SHP77 (cell line): ENCODE measurements around the gene KLF9.
"Not testable (repeated sequence)": the region's sequence is repeated elsewhere in the genome, so short reads cannot be mapped to it uniquely, and the experiment has no call there.

Experiments used
- DNase-seq, 2 experiments: peaks; one replicate each; lab custom pipeline; 2025; lab: John Stamatoyannopoulos, UW

KLF9 gene

GRCh38 chr9:70405808-70406433 lies 8.5 kb downstream of the KLF9 start:
- no peak for DNase-seq

- DNase-seq, result no peak
These were observed 10.2 kb downstream of the KLF9 start for GRCh38 chr9:70404261-70404660.

DNA sequence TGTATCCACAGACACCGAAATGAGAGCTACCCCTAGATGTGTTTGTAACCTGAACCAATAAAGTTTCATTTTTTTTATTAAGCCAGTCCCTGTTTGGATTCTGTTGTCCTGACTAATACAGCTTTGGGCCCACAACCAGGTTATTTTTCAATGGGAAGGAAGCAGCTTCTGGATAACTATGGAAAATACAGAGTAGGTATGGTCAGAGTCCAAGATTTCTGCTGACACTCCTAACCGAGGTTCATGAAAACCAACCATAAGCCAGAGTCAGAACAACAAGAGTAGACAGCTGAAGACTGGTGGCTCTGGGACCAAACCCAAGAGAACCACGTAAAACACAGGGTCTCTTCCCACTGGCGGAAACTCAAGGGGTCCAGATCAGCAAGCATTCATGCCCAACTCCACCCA lies 10.8 kb downstream of the KLF9 start:
- DNase-seq, result no peak

DNA sequence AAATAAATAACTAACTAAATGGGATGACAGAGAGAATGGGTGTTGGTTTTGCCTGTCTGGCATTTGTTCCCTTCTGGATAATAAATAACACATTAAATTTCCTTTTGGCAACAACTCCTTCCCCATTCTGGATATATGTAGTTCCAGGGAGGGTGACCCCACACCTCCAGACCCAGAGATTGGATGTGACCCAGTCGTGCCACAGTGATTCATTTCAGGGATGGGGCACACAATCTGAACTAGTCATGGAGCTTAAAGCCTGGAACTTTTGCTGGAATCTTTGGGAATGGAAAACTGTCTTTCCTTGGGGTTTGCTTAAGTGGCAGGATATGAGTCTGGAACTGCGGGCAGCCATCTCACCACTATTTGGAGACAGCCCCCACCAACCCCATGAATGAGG lies 11.3 kb downstream of the KLF9 start:
- no peak for DNase-seq

- DNase-seq, result no peak
These were observed 12.2 kb downstream of the KLF9 start for GRCh38 chr9:70402213-70402612.

DNA sequence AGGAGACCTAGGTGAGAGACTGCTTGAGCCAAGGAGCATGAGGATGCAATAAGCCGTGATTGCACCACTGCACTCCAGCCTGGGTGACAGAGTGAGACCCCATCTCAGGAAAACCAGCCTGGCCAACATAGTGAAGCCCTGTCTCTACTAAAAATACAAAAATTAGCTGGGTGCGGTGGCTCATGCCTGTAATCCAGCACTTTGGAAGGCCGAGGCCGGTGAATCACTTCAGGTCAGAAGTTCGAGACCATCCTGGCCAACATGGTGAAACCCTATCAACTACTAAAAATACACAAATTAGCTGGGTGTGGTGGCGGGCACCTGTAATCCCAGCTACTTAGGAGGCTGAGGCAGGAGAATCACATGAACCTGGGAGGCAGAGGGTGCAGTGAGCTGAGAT lies 13.2 kb downstream of the KLF9 start:
- DNase-seq, result not testable (repeated sequence)

GRCh38 chr9:70400107-70400892 lies 14.2 kb downstream of the KLF9 start:
- DNase-seq, result no peak

- no peak for DNase-seq
These were observed 15.3 kb downstream of the KLF9 start for GRCh38 chr9:70399141-70399540.

GRCh38 chr9:70398145-70398556 lies 16.3 kb downstream of the KLF9 start:
- no peak for DNase-seq

GRCh38 chr9:70395652-70396051 lies 18.8 kb downstream of the KLF9 start:
- DNase-seq, result no peak

DNA sequence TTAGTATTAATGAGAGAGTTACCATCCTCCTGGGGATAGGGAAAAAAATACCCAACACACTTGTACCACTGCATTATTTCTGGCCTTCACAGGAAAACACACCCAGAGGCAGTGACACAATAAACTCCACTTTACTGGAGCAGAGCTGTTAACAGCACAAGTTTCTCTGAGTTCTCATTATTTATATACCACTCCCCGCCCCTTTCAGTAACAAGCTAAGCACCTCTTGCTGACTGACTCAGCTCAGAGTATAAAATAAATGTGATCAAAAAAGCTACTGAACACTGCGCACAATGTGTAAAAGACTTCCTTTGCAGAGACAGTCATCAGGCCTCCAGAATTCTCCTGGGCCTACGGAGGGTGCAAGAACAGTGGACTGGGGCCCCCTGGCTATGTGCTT lies 21.6 kb downstream of the KLF9 start:
- no peak for DNase-seq

- no peak for DNase-seq
These were observed 22.3 kb downstream of the KLF9 start for GRCh38 chr9:70392189-70392588.

GRCh38 chr9:70390933-70391341 lies 23.5 kb downstream of the KLF9 start:
- no peak for DNase-seq

- no peak for DNase-seq
These were observed 24.7 kb downstream of the KLF9 start for GRCh38 chr9:70389621-70390266.

DNA sequence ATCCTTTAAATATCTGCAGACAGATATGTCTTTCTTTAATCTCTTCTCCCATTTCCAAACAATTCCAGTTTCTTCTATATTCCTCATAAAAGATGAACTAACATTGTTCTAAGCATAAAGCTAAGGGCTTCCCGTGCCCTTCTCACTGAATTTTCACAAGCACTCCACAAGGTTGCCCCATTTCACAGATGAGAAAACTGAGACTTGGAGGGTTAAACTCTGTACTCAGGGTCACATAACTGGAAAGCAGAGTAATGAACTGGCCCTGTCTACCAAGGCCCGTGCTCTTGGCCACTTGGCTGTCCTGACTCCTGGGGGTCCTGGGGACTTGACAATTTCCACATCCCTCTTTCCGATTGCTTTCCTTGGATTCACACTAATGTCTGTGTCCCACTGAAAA lies 25.3 kb downstream of the KLF9 start:
- no peak for DNase-seq

DNA sequence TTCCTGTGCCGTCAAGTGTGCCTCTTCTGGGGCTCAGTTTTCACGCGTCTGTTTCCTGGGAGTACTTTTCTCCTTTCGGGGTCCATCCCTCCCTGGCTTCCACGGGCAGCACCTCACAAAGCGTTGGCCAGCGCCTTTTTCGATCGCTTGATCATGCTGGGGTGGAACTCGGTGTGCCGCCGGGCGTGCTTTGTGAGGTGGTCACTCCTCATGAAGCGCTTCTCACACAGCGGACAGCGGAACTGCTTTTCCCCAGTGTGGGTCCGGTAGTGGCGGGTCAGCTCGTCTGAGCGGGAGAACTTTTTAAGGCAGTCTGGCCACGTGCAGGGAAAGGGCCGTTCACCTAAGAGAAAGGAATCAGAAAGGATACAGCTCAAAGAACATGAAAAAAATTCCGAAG lies 26.8 kb downstream of the KLF9 start:
- DNase-seq, result no peak

DNA sequence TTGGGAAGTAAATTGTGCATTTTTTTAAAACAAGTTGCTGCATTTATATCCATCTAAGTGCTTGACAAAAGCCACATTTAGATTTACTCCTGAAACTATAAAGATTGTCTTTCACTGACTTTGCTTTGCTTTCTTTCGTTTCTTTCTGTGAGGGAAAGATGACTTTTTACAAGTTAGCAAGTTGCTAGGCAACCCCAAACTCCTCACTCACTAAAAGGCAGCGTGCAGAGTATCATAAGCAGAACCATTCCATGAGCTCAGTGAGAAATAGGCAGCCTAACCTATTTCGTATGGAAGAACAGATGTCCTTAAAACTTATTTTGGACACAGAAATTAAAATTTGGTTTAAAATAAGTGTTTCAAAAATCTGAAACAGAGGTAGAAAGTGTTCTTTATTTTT lies 29.0 kb downstream of the KLF9 start:
- DNase-seq, result no peak

DNA sequence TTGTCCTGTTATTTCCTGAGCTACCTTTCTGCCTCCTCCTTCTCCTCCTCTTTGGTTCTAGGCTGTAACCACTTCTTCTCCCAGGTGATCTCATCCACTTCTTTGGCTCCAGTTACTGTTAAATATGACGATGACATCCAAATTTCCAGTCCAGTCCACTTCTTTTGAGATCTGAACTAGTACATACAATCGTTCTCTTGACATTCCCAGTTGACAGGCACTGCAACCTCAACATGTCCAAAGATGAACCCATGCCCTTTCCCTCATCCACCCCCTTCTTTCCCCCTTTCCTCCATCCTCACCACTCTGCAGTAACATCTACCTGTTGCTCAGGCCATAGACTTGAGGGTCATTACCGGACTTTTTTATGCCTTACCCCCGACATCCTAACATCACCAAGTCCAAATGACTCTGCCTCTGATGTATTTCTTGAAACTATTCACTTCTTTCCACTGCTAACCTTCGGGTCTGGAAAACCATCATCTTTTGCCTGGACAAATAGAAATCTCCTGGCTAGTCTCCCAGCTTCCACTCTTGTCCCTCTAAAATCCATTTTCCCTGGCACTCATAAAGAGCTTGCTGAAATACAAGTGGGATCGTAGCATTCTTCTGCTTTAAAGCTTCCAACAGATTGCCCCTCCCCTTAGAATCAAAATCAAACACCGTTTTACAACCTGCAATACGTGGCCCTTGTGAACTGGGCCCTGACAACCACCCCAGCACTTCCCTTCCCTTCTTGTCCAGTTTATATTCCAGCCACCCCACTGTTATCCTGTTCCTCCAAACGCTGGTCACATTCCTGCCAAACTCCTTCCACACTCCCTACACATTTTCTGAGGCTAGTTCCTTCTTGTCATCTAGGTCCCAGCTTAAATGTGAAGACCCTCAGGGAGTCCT lies 31.5 kb downstream of the KLF9 start:
- DNase-seq, result no peak

- DNase-seq, result no peak
These were observed 32.3 kb downstream of the KLF9 start for GRCh38 chr9:70382046-70382708.

DNA sequence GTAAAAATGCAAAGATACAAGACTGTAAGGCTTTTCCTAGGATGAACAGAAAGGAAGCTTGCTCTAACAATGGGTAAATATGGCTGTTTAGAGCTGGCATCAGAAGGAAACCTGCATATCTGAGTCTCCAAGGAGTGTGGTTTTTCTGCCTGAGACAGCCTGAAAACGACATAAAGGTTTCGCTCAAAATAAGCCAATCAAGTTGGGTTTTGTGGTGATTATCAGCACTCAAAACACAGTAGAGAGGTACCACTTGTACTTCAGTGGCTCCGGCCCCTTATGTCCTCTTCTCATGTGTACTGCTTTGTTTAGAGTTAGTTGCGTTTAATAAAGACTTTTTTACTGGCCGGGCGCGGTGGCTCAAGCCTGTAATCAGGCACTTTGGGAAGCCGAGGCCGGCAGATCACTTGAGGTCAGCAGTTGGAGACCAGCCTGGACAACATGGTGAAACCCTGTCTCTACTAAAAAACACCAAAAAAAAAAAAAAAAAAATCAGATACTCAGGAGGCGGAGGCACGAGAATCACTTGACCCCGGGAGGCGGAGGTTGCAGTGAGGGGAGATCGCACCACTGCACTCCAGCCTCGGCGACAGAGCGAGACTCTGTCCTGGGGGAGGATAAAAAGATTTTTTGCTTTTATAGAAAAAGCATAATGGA lies 39.4 kb downstream of the KLF9 start:
- DNase-seq, result no peak

GRCh38 chr9:70367305-70367930 lies 47.0 kb downstream of the KLF9 start:
- no peak for DNase-seq
